Fibroblast of pulmonary artery (primary cell): Measurements from ENCODE around the gene NLRC5.

Experiments used
- DNase-seq: peaks from one replicate; pipeline ENCODE4 v3.0.0-alpha.2; 2010; ENCODE audit warnings: low read depth
- H3K4me3 ChIP-seq: replicated peaks from 2 replicates; pipeline ENCODE4 v1.5.1; 2011; ENCODE audit warnings: low read depth, mild to moderate bottlenecking, control low read depth, low read length, moderate library complexity
- CTCF ChIP-seq: IDR thresholded peaks from 2 replicates; pipeline ENCODE4 v1.5.1; 2011; ENCODE audit warnings: mild to moderate bottlenecking, control low read depth, low read length, inconsistent platforms; ENCODE audit errors: missing control alignments

Gene NLRC5

DNA sequence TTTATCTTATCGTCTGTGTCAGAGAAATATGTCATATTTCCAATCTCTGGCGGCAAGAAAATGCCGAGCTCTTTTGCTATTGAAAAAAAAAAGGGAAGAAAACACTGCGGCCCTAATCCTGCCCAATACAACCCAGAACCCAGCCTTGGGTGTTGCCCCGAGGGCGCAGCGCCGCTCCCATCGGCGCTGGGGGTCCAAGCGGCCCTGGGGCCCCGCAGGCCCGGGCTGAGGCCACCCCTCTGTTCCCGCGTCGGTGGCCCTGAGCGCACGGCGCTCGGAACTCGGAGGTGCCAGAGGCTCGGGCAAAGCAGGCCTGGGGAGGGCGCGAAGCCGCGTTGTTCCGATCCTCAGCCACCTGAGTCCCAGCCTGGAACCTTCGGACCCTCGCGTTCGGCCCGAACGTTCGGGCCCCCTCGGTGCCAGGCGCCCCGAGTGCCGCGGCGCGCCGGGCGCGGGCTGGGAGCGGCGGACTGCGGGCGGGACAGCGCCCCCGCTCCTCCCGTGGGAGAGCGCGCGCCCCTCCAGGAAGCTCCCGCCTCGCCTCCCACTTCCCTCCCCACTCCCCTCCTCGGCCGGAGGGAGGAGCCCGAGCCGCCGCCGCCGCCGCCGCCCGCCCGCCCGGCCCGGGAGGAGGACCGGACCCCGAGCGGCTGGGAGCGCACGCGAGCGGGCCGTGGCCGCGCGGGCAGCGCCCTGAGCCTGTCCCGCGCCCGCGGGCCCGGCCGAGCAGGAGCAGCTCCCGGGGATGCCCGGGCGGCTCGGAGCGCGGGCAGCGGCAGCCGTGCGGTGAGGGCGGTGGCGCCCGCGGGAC is 102.8 kb downstream of the NLRC5 start, which contains the start of gene CPNE2:
TSS of gene CPNE2 (plus strand) at position 609 of the 811 bp plus-strand sequence. CDS start 18,160 bp downstream, outside the sequence.
- peak; percentile 42 for DNase-seq
- no peak for TF ChIP-seq CTCF
- peak within 1 kb of the TSS; percentile 64 for H3K4me3 ChIP-seq

- no peak for TF ChIP-seq CTCF
- DNase-seq = no peak
- H3K4me3 ChIP-seq = peak overlapping the region; percentile 64
Measured at GRCh38 chr16:57092786-57093411, 103.5 kb downstream of the NLRC5 start.

GRCh38 chr16:57093666-57094564 is 104.6 kb downstream of the NLRC5 start:
- peak overlapping the region; percentile 64 for H3K4me3 ChIP-seq
- DNase-seq = no peak
- TF ChIP-seq CTCF = no peak

DNA sequence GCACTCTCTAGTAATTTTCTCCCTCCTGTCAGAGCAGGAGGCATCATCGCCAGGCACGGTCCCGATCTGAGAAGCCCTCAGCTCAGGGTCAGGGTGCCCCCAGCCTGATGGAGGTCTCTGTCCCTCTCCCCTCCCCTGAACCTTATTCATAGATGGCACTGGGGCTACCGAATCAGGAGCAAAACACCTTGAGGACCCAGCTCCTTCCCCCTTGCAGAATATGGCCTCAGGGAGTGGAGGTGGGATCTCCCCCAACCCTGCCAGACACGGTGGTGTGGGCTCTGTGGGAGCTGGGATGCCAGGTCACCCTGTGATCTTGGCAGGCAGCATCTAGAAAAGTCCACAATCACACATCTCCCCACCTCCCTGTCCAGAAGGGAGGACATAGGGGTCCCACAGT is 105.6 kb downstream of the NLRC5 start:
- DNase-seq = no peak
- TF ChIP-seq CTCF = no peak
- H3K4me3 ChIP-seq = no peak overlapping the region

DNA sequence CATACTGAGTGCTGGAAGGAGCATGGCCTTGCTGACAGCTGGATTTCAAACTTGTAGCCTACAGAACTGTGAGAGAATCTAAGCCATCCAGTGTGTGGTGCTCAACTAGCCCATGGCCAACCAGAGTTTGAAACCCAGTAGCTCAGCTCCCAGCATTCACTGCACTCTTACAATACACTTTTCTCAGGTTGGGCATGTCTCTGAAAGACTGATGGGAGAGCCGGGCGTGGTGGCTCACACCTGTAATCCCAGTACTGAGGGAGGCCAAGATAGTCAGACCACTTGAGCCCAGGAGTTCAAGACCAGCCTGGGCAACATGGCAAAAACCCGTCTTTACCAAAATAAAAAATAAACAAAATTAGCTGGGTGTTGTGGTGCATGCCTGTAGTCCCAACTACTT is 106.8 kb downstream of the NLRC5 start:
- H3K4me3 ChIP-seq = no peak overlapping the region
- DNase-seq = no peak
- no peak for TF ChIP-seq CTCF

DNA sequence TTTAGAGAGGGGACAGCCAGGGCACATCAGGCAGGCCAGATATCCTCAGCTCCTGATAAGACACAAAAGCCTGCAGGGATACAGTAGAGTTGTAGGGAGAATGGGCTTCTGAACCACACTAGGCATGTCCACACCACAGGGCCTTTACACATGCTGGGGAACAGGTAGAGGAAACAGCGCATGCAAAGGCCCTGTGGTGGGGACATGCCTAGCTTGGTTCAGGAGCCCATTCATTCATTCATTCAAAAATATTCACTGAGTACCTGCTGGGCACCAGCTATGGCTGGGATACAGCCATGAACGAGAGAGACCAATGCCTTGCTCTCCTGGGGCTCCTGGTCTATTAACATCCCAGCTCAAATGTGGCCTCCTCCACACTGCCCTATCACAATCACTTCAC is 107.4 kb downstream of the NLRC5 start:
- no peak for TF ChIP-seq CTCF
- H3K4me3 ChIP-seq = no peak overlapping the region
- no peak for DNase-seq
